ENCODE data around the gene PRSS53.
"Not testable (repeated sequence)": the region's sequence is repeated elsewhere in the genome, so short reads cannot be mapped to it uniquely, and the experiment has no call there.

Gene PRSS53

GRCh38 chr16:31088459-31089183, at the start of gene PRSS53:
PRSS53 (minus strand) TSS chr16:31088943; CDS start chr16:31088809, 134 bp downstream.
- no peak for DNase-seq

- not testable (repeated sequence) for DNase-seq
These were observed 48.2 kb upstream of the PRSS53 start for GRCh38 chr16:31136822-31137499.

GRCh38 chr16:31136287-31136662, 47.5 kb upstream of the PRSS53 start:
- DNase-seq = no peak

- no peak for DNase-seq
These were observed 47.0 kb upstream of the PRSS53 start, which contains the start of gene PRSS8 for GRCh38 chr16:31135535-31136286. PRSS8 (minus strand) TSS chr16:31135727; CDS start chr16:31135498, 229 bp downstream.

- no peak for DNase-seq
These were observed 46.1 kb upstream of the PRSS53 start for GRCh38 chr16:31134625-31135534.

- no peak for DNase-seq
These were observed 45.4 kb upstream of the PRSS53 start for GRCh38 chr16:31134091-31134571.

- no peak for DNase-seq
These were observed 44.3 kb upstream of the PRSS53 start for GRCh38 chr16:31133046-31133501.

GRCh38 chr16:31132303-31132979, 43.7 kb upstream of the PRSS53 start:
- no peak for DNase-seq

GRCh38 chr16:31131841-31132271, 43.1 kb upstream of the PRSS53 start:
- DNase-seq = no peak

- no peak for DNase-seq
These were observed 42.7 kb upstream of the PRSS53 start for GRCh38 chr16:31131416-31131815.

- DNase-seq = no peak
These were observed 42.2 kb upstream of the PRSS53 start for GRCh38 chr16:31130899-31131298.

- DNase-seq = no peak
These were observed 41.7 kb upstream of the PRSS53 start for GRCh38 chr16:31130336-31130891.

- DNase-seq = no peak
These were observed 41.0 kb upstream of the PRSS53 start for GRCh38 chr16:31129568-31130335.

- no peak for DNase-seq
These were observed 40.2 kb upstream of the PRSS53 start for GRCh38 chr16:31128711-31129567.

GRCh38 chr16:31127182-31127581, 38.4 kb upstream of the PRSS53 start:
- no peak for DNase-seq

- no peak for DNase-seq
These were observed 37.1 kb upstream of the PRSS53 start for GRCh38 chr16:31125844-31126243.

- DNase-seq = no peak
These were observed 31.4 kb upstream of the PRSS53 start for GRCh38 chr16:31120129-31120528.

- no peak for DNase-seq
These were observed 29.7 kb upstream of the PRSS53 start for GRCh38 chr16:31118223-31119155.
